D721Med (cell line): ENCODE data around the gene NIFK.
"Not testable (repeated sequence)": the region's sequence is repeated elsewhere in the genome, so short reads cannot be mapped to it uniquely, and the experiment has no call there.

Experiments used
- DNase-seq: peaks from one replicate; pipeline ENCODE4 v3.0.0; 2011; ENCODE audit warnings: low spot score; ENCODE audit not compliant: insufficient read length
- FAIRE-seq: peaks from 2 replicates; lab custom pipeline; 2011; peaks lifted over from hg19 to GRCh38; lab: Jason Lieb, UNC
- CTCF ChIP-seq: IDR thresholded peaks from 2 replicates; pipeline ENCODE4 v1.5.1; 2012; ENCODE audit warnings: mild to moderate bottlenecking, control low read depth; ENCODE audit not compliant: insufficient read depth; ENCODE audit errors: missing control alignments

Gene NIFK

DNA sequence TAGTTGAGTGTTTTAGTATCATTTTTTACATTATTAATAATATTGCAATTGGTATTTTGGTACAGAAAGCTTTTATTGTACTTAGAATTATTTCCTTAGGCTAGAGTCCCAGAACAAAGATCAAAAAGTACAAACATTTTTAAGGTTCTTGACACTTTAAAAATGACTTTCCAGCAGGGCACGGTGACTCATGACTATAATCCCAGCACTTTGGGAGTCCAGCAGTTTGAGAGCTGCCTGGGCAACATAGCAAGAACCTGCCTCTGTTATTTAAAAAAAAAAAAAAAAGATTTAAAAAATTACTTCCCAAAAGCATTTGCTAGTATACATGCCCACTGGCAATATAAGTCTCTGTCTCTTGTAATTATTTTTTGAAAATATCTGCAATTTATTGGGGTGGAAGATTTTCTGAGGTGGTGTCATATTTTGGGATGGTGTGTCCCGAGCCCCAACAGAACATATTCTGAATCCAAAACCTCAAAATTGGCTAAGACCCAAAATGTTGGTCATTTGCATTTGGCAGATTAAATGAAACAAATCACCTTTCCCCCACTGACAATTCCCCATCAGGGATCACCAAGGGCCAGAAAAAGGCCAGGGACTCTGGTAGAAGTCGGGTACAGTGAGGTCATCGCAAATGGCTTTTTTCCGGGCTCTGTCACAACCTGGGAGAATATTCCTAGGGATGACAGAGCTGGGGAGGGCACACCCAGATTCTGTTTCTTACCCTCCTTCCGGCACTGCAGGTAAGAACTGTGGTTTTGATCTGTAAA, 42.1 kb downstream of the NIFK start:
- FAIRE-seq (no peak), DNase-seq (no peak)
- no peak for TF ChIP-seq CTCF

DNA sequence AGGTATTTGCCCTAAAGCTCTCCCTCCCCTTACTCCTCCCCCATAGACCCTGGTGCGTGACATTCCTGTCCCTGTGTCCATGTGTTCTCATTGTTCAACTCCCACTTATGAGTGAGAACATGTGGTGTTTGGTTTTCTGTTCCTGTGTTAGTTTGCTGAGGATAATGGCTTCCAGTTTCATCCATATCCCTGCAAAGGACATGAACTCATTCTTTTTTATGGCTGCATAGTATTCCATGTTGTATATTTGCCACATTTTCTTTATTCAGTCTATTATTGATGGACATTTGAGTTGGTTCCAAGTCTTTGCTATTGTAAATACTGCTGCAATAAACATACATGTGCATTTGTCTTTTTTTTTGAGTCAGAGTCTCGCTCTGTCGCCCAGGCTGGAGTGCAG, 46.1 kb downstream of the NIFK start:
- not testable (repeated sequence) for FAIRE-seq, DNase-seq

- TF ChIP-seq CTCF, result no peak
- DNase-seq (no peak), FAIRE-seq (no peak)
Observed at GRCh38 chr2:121690095-121690494, 46.6 kb downstream of the NIFK start.

GRCh38 chr2:121689356-121689755, 47.3 kb downstream of the NIFK start:
- DNase-seq (peak; percentile 22), FAIRE-seq (no peak)
- peak; percentile 38 for TF ChIP-seq CTCF

- no peak for TF ChIP-seq CTCF
- FAIRE-seq (no peak), DNase-seq (no peak)
Observed at GRCh38 chr2:121688820-121689219, 47.9 kb downstream of the NIFK start.

- FAIRE-seq (no peak), DNase-seq (no peak)
- no peak for TF ChIP-seq CTCF
Observed at GRCh38 chr2:121686902-121687301, 49.8 kb downstream of the NIFK start.

DNA sequence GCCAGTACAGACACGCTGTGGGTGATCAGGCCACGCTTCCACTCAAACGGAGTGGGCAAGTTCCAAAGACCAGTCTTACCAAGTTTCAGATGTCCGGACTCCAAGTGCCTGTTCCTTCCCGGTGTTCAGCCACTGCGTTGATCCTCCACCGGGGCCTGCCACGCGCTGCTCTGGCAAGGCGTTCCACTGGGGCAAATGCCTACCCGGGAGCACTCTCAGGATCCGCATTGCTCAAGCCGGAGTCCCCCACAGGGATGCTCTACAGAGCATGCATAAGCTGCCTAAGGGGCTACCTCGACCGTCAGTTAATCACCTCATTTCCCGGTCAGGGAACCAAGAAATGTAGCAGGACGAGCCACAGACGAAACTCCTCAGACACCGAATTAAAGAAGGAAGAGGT, 50.5 kb downstream of the NIFK start:
- DNase-seq (no peak), FAIRE-seq (no peak)
- no peak for TF ChIP-seq CTCF
